ENCODE data around the gene ZNF81.
"Not testable (repeated sequence)": the region's sequence is repeated elsewhere in the genome, so short reads cannot be mapped to it uniquely, and the experiment has no call there.

The ZNF81 gene

DNA sequence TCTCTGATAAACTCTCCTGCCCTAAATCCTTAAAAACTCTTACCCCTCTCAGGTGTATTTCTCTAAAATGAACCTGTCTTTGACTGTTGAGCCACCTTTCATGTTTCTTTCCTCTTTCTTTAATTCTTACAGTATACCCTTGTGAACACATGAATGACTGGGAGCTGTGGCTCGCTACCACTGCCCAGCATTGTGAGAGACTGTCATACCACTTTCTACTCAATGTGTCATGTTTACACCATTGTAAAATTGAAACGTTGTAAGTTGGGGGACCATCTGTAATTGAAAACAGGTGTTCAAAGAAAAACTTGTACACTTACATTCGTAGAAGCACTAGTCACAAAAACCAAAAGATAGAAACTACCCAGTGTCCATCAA is 100.2 kb downstream of the ZNF81 start:
- DNase-seq, result no peak

DNA sequence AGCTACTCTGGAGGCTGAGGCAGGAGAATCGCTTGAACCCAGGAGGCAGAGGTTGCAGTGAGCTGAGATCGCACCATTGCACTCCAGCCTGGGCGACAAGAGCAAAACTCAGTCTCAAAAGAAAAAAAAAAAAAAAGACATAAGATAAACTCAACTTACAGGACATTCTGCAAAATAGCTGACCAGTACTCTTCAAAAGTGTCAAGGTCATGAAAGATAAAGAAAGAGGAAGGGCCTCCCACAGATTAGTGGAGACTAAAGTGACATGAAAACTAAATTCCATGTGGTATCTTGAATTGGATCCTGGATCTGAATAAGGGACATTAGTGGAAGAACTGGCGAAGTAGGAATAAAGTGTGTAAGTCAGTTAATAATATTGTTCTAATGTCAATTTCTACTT is 103.7 kb downstream of the ZNF81 start:
- DNase-seq, result no peak

DNA sequence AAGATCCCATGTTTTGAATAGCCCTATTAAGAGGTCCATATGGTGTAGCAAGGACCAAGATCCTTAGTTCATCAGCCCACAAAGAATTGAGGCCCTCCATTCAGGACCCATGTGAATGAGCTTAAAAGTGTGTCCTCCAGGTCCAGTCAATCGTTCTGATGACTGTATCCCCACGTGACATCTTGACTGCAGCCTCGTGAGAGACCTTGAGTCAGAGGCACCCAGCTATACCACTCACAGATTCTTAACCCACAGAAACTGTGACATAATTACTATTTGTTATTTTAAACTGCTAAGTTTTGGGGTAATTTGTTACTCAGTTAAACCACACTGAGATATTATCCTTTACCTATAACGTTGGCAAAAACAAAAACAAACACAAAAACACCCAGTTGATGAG is 104.7 kb downstream of the ZNF81 start:
- no peak for DNase-seq

DNA sequence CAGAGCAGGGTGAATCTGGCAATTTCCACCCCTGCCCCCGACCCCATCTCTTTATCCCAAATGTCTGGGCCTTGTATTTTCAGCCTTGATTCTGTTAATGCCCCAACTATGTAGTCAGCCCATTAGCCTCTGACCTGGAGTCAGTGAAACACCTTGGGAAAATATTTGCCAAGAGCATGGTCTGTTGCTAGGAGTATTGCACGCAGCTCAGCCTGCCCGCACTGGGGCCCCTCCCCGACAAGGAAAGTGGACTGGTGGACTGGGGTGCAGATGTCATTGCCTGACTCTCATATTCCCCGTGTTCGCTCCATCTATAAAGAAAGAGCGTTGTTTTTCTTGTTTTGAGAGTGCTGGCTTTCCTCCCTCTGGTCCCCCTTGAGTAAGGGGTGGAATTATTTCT is 118.6 kb downstream of the ZNF81 start:
- not testable (repeated sequence) for DNase-seq

DNA sequence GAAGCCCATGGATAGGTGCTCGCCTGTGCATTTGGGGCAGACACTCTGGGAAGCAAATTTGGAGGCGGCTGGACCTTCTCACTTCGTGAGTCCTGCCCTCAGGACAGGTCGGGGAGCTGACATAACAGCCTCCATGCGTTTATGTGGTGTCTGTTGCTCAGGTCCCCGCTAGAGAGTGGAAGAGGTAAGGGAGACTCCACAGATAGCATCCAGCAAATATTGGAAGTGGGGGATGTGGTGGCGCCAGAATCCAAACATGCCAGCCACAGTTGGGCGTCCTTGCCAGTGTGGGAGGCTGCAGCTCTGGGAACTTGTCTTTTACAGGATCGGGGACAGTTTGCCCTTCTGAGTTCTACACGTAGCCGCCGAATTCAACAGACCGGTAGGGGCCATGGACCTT is 119.3 kb downstream of the ZNF81 start:
- no peak for DNase-seq

DNA sequence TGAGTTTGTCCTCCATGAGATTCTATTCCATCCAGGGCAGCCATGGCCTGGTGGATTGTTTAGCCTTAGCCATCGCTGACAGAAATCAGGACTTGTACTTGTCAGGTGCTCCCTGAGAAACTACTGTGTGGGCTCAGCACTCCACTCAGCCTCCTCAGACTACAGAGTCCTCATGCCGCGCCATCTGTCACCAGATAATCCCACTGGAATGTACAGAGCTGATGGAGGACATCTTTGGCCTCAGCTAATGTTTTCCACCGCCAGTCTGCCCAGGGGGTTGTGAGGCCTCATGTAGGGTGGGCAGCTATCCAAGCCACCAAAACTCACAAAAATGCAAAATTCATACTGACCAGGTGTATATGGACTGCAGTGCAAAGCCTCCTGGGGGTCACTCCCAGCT is 121.5 kb downstream of the ZNF81 start:
- DNase-seq, result not testable (repeated sequence)

DNA sequence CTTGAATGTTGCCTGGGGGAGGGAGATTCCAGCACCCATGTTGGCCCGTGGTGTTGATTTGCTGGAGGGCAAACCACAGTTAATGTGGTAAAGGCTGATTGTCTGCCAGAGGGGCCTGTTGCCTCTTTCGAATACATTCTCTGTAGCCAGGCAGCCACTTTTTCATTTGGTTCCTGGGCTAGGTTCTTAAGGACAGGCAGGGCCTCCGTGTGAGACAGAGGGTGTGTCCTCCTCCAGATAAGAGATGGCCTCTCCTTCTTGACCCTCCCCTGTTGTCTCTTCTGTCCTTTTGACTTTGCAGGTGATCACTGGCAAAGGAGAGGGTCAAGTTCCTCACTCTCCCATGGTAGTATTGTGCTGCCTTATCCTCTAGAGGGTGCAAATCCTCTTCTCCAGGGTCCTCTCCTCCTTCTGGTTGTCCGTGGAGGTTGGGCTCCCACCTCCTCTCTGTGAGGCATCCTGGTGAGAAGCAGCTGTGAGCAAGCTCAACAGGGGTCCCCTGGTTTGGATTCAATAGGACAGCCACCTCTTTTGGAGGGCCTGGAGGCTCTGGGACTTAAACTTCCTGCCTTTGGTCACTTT is 122.2 kb downstream of the ZNF81 start:
- no peak for DNase-seq

DNA sequence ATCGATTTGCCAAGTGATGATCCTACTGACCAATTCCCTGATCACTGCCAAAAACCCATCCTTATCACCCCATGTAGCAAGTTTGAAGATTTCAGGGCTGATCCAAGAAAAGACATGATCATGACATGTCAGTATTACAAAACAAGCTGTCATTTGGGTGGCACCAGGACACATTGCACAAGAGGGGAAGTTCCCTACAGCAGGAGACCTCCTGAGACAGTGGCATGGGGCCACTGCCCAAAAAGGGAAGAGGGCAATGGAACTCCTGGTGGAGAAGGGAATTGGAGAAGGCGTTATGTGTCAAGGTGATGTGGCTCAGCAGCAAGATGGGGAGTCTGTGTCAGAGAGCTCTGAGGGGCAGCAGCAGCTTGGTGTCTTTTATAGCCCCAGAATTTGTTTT is 123.7 kb downstream of the ZNF81 start:
- DNase-seq, result no peak

DNA sequence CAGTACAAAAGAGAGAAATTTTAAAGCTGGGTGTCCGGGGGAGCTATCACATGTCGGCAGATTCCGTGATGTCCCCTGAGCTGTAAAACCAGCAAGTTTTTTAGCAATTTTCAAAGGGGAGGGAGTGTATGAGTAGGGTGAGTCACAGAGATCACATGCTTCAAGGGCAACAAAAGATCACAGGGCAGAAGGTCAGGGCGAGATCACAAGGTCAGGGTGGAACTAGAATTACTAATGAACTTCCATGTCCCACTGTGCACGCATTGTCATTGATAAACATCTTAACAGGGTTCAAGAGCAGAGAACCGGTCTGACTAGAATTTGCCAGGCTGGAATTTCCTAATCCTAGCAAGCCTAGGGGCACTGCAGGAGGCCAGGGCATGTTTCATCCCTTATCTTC is 125.1 kb downstream of the ZNF81 start:
- not testable (repeated sequence) for DNase-seq

DNA sequence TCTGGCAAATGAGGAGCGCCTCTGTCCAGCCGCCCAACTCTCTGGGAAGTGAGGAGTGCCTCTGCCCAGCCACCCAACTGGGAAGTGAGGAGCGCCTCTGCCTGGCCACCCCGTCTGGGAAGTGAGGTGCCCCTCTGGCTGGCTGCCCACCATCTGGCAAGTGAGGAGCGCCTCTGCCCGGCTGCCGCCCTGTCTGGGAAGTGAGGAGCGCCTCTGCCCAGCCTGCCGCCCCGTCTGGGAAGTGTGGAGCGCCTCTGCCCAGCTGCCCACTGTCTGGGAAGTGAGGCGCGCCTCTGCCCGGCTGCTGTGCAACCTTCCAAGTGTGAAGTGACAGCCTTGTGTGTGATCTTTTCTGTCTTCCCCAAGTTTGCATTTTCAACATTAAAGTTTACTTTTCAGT is 128.8 kb downstream of the ZNF81 start:
- DNase-seq, result not testable (repeated sequence)
